HG03060 (cell line): Measurements from ENCODE around the gene TTC33.
"Not testable (repeated sequence)": the region's sequence is repeated elsewhere in the genome, so short reads cannot be mapped to it uniquely, and the experiment has no call there.

Experiments
- ATAC-seq: cut with Tn5 transposase; IDR thresholded peaks from one replicate; pipeline ENCODE4 v1.9.1; 2021; ENCODE audit warnings: low read depth, moderate number of reproducible peaks; ENCODE audit not compliant: unreplicated experiment

Gene TTC33

GRCh38 chr5:40755407-40756365, at the start of gene TTC33:
TSS of gene TTC33 (minus strand) at chr5:40755961. CDS start at chr5:40747018, 8,943 bp downstream.
- peak; percentile 84 for ATAC-seq

DNA sequence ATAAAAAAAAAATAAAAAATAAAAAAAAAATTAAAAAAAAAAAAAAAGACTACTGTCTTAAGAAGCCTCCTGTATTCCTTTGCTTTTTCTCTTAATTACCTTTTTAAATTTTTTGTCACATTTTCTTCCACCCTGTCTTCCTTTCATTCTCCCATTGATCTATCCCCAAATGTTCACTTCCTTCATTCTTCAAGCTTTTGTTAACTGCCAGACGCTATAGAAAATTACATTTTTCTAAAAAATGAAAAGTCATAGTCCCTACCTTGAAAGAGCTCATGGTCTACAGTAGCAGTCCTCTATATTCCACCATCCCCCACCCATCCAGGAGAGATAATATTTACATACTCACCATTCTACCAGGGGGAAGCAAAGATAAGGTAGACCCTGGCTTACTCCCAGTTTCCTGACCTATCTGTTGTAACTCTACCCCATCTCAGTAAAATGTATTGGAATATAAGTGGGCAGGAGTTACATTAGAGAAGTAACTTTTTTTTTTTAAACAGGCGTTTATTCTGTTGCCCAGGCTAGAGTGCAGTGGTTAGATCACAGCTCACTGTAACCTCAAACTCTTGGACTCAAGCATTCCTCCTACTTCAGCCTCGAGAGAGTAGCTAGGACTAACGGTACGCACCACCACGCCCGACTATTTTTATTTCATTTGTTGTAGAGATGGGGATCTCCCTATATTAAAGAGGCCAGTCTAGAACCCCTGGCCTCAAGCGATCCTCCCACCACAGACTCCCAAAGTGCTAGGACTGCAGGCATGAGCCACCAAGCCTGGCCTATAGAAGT, 46.2 kb upstream of the TTC33 start:
- no peak for ATAC-seq

- ATAC-seq = no peak
Observed at GRCh38 chr5:40799258-40799657, 43.5 kb upstream of the TTC33 start.

GRCh38 chr5:40798801-40799210, 43.0 kb upstream of the TTC33 start:
- no peak for ATAC-seq

DNA sequence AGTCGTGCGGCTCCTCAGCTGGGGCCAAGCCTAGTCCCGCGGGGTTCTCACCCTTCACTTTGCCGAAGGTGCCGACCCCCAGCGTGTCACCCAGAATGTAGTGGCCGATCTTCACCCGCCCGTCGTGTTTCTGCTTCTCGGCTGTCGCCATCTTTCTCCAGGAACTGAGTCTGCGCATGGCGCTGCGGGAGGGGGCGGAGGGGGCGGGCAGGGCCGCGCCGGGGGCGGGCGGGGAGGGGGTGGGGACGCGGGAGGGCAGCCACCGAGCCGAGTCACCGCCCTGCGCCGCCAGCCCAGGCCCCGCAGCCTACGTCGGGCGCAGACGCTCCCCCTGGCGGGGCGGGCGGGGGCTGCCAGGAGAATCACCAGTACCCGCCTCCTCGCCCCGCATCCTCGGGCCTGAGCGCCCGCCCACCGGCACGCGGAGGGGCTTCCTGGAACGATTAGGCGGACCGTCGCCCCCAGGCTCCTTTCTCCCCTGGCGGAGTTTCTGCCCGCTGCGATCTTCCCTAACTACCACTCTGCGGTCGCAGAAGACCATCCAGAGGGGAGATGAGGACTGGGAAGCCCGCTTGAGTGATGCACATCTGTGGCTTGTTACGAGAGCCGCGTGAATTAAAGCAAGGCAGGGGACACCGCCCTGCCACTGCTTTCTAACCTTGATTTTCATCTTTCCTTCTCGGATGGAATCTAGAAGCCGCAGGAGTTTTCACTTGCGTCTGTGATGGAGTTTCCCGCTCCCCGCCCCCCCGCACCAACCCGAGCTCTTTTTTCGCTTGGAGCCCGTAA, 42.4 kb upstream of the TTC33 start, which contains the start of gene PRKAA1:
Gene PRKAA1 (minus strand): TSS at position 363 of the 789 bp plus-strand sequence. CDS start 185 bp downstream, at position 178.
- peak; percentile 81 for ATAC-seq

GRCh38 chr5:40797273-40798011, 41.7 kb upstream of the TTC33 start:
- ATAC-seq = peak; percentile 18

GRCh38 chr5:40796487-40796889, 40.7 kb upstream of the TTC33 start:
- no peak for ATAC-seq

GRCh38 chr5:40794877-40795276, 39.1 kb upstream of the TTC33 start:
- ATAC-seq = not testable (repeated sequence)

- not testable (repeated sequence) for ATAC-seq
Observed at GRCh38 chr5:40794340-40794739, 38.6 kb upstream of the TTC33 start.

- ATAC-seq = not testable (repeated sequence)
Observed at GRCh38 chr5:40792691-40793090, 36.9 kb upstream of the TTC33 start.

DNA sequence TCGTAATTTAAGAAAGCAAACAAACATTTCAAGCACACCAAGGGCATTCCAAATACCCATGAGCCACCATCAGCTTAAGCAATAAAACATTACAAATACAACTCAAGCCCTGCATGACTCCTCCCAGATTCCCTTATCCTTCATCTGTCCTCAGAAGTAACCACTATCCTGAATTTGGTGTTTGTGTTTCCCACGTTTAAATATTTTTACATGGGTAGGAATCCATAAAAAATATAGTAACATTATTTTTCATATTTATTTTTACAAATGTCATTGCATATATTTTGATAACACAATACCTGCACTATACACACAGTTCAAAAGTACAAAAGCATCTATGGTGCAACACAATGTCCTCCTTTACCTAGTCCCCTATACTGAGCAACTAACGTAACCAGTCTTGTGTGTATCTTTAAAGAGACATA, 36.0 kb upstream of the TTC33 start:
- ATAC-seq = no peak

- no peak for ATAC-seq
Observed at GRCh38 chr5:40790947-40791593, 35.3 kb upstream of the TTC33 start.

DNA sequence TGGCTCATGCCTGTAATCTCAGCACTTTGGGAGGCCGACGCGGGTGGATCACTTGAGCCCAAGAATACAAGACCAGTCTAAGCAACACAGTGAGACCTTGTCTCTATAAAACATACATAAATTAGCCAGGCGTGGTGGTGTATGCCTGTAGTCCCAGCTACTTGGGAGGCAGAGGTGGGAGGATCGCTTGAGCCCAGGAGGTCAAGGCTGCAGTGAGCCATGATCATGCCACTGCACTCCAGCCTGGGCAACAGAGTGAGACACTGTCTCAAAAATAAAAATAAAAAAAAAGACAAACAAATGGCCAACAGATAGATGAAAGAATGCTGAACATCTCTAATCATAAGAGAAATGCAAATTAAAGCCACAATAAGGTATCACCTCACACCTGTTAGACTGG, 33.2 kb upstream of the TTC33 start:
- ATAC-seq = not testable (repeated sequence)

DNA sequence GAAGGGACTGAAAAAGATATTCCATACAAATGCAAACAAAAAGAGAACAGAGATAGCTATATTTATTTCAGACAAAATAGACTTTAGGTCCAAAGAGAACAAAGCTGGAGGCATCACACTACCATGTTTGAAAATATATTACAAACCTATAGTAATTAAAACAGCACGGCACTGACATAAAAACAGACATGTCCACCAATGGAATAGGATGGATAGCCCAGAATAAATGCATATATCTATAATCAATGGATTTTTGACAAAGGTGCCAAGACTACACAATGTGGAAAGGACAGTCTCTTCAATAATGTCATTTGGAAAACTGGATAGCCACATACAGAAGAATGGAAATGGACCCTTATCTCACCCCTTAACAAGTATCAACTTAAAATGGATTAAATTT, 32.2 kb upstream of the TTC33 start:
- ATAC-seq = no peak

GRCh38 chr5:40786664-40787063, 30.9 kb upstream of the TTC33 start:
- not testable (repeated sequence) for ATAC-seq

- ATAC-seq = no peak
Observed at GRCh38 chr5:40784916-40785315, 29.2 kb upstream of the TTC33 start.

GRCh38 chr5:40784027-40784653, 28.4 kb upstream of the TTC33 start:
- ATAC-seq = no peak

GRCh38 chr5:40781843-40782409, 26.2 kb upstream of the TTC33 start:
- no peak for ATAC-seq
